GM23248 (cell line): Measurements from ENCODE around the gene SMC3.

Source experiments
- EZH2 ChIP-seq: fragments of 200-600 bp; sonication (generic); IDR thresholded peaks from 2 replicates; pipeline ENCODE4 v1.6.1; 2018; ENCODE audit warnings: antibody characterized with exemption, mild to moderate bottlenecking; ENCODE audit not compliant: insufficient read depth, poor library complexity, severe bottlenecking
- EZH2phosphoT487 ChIP-seq: fragments of 200-600 bp; sonication (generic); IDR thresholded peaks from 2 replicates; pipeline ENCODE4 v1.6.1; 2018; ENCODE audit warnings: antibody characterized with exemption, moderate library complexity, mild to moderate bottlenecking, low read depth; ENCODE audit not compliant: insufficient read depth

DNA sequence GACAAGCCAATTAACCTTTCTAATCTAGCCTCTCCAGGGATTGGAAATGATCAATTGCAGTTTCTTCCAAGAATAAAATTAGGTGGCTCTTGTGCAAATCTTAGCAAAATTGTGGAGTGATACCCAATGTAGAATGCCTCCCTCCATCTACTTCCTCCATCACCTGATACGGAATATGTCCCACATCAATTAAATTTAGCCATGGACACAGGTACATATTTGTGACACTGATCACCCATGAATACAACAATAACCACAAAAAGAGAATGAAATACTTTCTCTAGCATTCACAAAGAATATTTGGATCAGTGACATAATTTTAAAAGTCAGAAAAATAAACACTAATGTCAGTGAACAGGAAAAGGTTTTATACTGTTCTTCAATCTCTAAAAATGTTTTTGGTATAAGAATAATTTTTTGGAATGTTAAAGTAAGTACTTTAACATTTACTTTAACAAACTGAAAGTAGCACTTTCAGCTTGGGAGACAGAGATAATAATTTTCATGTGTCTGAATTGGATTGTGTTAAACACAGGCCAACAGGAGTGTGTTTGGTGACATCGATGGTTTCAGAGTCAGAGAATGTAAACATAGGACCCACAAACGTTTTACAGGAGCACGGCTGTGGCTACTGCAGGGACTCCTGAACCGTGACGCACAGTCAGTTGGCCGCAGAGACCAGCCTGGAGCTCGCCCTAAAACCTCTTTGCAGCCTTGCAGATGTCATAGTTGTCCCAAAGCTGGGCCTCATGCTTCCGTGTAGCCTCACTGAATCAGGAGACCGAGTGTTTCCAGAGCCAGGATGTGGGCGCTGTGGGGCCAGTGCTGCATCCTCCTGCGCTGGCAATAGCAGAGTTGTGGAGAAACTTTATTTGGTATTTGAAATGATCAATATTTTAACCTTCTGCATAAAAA lies 83.8 kb downstream of the SMC3 start:
- TF ChIP-seq EZH2 (no peak), EZH2phosphoT487 (no peak)
